Neural progenitor cell (in vitro differentiated cells): ENCODE results near the gene CNOT11. TPM values are rescaled to one million over a fixed set of nuclear protein-coding genes. Genes with fewer than 3 reads are reported as not detected.
A peak's percentile ranks its signal among the peaks of the same experiment; 100 is the strongest.

Experiments
- DNase-seq: peaks from one replicate; pipeline ENCODE4 v3.0.0-alpha.2; 2016; ENCODE audit warnings: low spot score
- H2AFZ ChIP-seq: fragments of 200-600 bp; sonication (generic); replicated peaks from 2 replicates; pipeline ENCODE4 v1.6.1; 2016; ENCODE audit warnings: antibody characterized with exemption
- H3F3A ChIP-seq: fragments of 200-600 bp; sonication (generic); 2 replicates; pipeline ENCODE4 v1.6.1; 2016; ENCODE audit warnings: antibody characterized with exemption, low read depth
- H3K27ac ChIP-seq: fragments of 200-600 bp; sonication (generic); 2 replicates; pipeline ENCODE4 v1.5.1; 2016; ENCODE audit warnings: mild to moderate bottlenecking
- H3K27me3 ChIP-seq: fragments of 200-600 bp; sonication (generic); 2 replicates; pipeline ENCODE4 v1.6.1; 2016; ENCODE audit warnings: mild to moderate bottlenecking, moderate library complexity
- H3K36me3 ChIP-seq: fragments of 200-600 bp; sonication (generic); 2 replicates; pipeline ENCODE4 v1.5.1; 2016
- H3K4me1 ChIP-seq: fragments of 200-600 bp; sonication (generic); 2 replicates; pipeline ENCODE4 v1.6.1; 2016; ENCODE audit warnings: mixed run types
- H3K4me2 ChIP-seq: fragments of 200-600 bp; sonication (generic); 2 replicates; pipeline ENCODE4 v1.6.1; 2016
- H3K4me3 ChIP-seq: fragments of 200-600 bp; sonication (generic); 2 replicates; pipeline ENCODE4 v1.5.1; 2016
- H3K79me2 ChIP-seq: fragments of 200-600 bp; sonication (generic); 2 replicates; pipeline ENCODE4 v1.6.1; 2016; ENCODE audit warnings: low read depth
- H3K9ac ChIP-seq: fragments of 200-600 bp; sonication (generic); 2 replicates; pipeline ENCODE4 v1.6.1; 2016
- H3K9me3 ChIP-seq: fragments of 200-600 bp; sonication (generic); 2 replicates; pipeline ENCODE4 v1.5.1; 2016; ENCODE audit warnings: low read depth
- H4K20me1 ChIP-seq: fragments of 200-600 bp; sonication (generic); 2 replicates; pipeline ENCODE4 v1.6.1; 2016; ENCODE audit warnings: low read depth
- H3K27ac Mint-ChIP-seq: 3 replicates; pipeline ENCODE4 v1.8.0; 2021; ENCODE audit warnings: mixed read lengths
- H3K27me3 Mint-ChIP-seq: 2 replicates; pipeline ENCODE4 v1.8.0; 2022; ENCODE audit warnings: low read depth, mild to moderate bottlenecking, inconsistent platforms, moderate library complexity, mixed read lengths; ENCODE audit not compliant: insufficient read depth
- H3K36me3 Mint-ChIP-seq: 3 replicates; pipeline ENCODE4 v1.8.0; 2021; ENCODE audit warnings: mixed read lengths
- H3K4me1 Mint-ChIP-seq: 3 replicates; pipeline ENCODE4 v1.8.0; 2021; ENCODE audit warnings: mixed read lengths
- H3K4me3 Mint-ChIP-seq: 3 replicates; pipeline ENCODE4 v1.8.0; 2021; ENCODE audit warnings: mild to moderate bottlenecking, moderate library complexity, mixed read lengths
- H3K9me3 Mint-ChIP-seq: 3 replicates; pipeline ENCODE4 v1.8.0; 2020; ENCODE audit warnings: mixed read lengths
- EZH2 ChIP-seq: fragments of 200-600 bp; sonication (generic); IDR thresholded peaks from 2 replicates; pipeline ENCODE4 v1.6.1; 2017; ENCODE audit warnings: antibody characterized with exemption, mild to moderate bottlenecking, moderate library complexity
- EZH2phosphoT487 ChIP-seq: fragments of 200-600 bp; sonication (generic); IDR thresholded peaks from 2 replicates; pipeline ENCODE4 v1.6.1; 2017; ENCODE audit warnings: antibody characterized with exemption
- total RNA-seq: library from RNA; depleted of rRNA; stranded (reverse); fragments of >200 nt; gene quantifications from 2 replicates; pipeline ENCODE4 v1.2.3, GENCODE V29; 2015; ENCODE audit warnings: low replicate concordance
- TF ChIP-seq, protein P1 (sequence below): fragments of 200-600 bp; sonication (generic); IDR thresholded peaks from 2 replicates; pipeline ENCODE4 v1.5.1; 2017; ENCODE audit warnings: antibody characterized with exemption, mild to moderate bottlenecking

The CNOT11 gene
- 38.0 and 39.0 TPM in 2 replicates for total RNA-seq

DNA sequence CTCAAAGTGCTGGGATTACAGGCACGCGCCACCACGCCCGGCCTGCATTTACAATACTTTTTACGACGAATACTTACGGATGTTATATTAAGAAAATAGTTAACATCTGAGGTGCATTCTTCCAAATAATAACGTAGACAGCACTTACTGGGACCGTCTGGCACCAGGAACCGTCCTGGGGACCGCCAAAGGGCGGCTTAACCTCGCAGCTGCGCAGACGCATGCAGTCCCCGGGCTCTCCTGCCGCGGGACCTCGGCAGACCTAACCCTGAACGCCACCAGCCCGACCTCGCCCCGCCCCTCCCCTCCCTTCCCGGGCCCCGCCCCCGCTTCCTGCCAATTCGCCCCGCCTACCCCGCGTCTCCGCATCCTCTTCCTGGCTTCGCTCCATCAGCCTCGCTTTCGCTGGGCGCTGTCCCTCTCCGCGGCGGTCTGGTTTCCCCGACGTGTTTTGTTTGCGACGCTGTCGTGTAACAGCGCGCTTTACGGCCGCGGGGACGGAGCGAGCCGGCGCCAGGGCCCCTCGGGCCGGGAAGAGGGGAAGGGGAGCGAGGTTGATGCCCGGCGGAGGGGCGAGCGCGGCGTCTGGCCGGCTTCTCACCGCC is at the start of gene CNOT11:
Gene CNOT11, plus strand, starts transcription at position 479 of the 605 bp plus-strand sequence. Its CDS starts 79 bp downstream, at position 558.
- peaks cover 13% of the 10 kb centered on the region for H3F3A ChIP-seq
- TF ChIP-seq EZH2phosphoT487 (no peak), EZH2 (no peak)
- TF ChIP-seq, protein P1, sequence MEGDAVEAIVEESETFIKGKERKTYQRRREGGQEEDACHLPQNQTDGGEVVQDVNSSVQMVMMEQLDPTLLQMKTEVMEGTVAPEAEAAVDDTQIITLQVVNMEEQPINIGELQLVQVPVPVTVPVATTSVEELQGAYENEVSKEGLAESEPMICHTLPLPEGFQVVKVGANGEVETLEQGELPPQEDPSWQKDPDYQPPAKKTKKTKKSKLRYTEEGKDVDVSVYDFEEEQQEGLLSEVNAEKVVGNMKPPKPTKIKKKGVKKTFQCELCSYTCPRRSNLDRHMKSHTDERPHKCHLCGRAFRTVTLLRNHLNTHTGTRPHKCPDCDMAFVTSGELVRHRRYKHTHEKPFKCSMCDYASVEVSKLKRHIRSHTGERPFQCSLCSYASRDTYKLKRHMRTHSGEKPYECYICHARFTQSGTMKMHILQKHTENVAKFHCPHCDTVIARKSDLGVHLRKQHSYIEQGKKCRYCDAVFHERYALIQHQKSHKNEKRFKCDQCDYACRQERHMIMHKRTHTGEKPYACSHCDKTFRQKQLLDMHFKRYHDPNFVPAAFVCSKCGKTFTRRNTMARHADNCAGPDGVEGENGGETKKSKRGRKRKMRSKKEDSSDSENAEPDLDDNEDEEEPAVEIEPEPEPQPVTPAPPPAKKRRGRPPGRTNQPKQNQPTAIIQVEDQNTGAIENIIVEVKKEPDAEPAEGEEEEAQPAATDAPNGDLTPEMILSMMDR, result no peak
- peaks cover 5% of the 10 kb centered on the region for H3K27me3 Mint-ChIP-seq
- peak within 1 kb of the TSS; percentile 94 for H2AFZ ChIP-seq
- H3K4me1 Mint-ChIP-seq, result peaks cover 25% of the 10 kb centered on the region
- peak within 1 kb of the TSS; percentile 82 for H3K27ac Mint-ChIP-seq
- DNase-seq, result peak; percentile 99
- H3K4me3 Mint-ChIP-seq, result peak within 1 kb of the TSS; percentile 97
- peaks cover 17% of the 10 kb centered on the region for H4K20me1 ChIP-seq
- H3K9ac ChIP-seq, result peak within 1 kb of the TSS; percentile 72
- peaks cover 9% of the 10 kb centered on the region for H3K36me3 Mint-ChIP-seq
- no peaks in the 10 kb centered on the region for H3K27me3 ChIP-seq
- H3K79me2 ChIP-seq, result peaks cover 37% of the 10 kb centered on the region
- peak within 1 kb of the TSS; percentile 62 for H3K27ac ChIP-seq
- H3K9me3 ChIP-seq, result no peaks in the 10 kb centered on the region
- peak within 1 kb of the TSS; percentile 98 for H3K4me2 ChIP-seq
- H3K9me3 Mint-ChIP-seq, result peaks cover 3% of the 10 kb centered on the region
- peak within 1 kb of the TSS; percentile 91 for H3K4me3 ChIP-seq
- H3K36me3 ChIP-seq, result no peaks in the 10 kb centered on the region
- peaks cover 17% of the 10 kb centered on the region for H3K4me1 ChIP-seq

DNA sequence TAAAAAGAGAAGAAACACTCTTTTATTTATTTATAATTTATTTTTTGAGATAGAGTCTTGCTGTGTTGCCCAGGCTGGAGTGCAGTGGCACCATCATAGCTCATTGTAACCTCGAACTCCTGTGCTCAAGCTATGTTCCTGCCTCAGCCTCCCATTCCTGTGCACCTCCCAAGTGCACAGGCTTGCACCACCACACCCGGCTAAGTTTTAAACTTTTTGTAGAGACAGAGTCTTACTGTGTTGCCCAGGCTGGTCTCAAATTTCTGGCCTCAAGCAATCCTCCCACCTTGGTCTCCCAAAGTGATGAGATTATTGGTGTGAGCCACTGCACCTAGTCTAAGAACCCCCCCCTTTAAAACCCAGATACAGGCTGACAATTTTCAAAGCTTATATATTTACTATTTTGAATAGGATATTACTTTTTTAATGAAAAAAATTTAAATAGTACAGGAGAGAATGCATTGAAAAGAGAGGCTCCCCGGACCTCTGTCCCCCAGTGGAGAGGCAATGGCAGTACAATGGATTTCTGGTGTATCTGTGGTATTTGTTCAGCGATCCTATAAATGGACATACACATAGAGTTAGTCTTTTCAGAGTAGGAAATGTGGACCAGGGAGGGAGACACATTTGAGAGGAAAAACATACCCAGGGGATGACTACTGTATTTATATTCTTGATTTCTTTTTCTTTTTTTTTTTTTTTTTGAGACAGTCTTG is 48.1 kb upstream of the CNOT11 start:
- H3K9ac ChIP-seq, result no peak overlapping the region
- no peaks in the 10 kb centered on the region for H3K79me2 ChIP-seq
- DNase-seq, result no peak
- no peaks in the 10 kb centered on the region for H3K4me1 ChIP-seq
- Mint-ChIP-seq H3K36me3 (no peaks in the 10 kb centered on the region), H3K9me3 (no peaks in the 10 kb centered on the region), H3K27ac (no peak overlapping the region), H3K27me3 (no peaks in the 10 kb centered on the region), H3K4me1 (no peaks in the 10 kb centered on the region), H3K4me3 (no peak overlapping the region)
- TF ChIP-seq EZH2 (no peak), EZH2phosphoT487 (no peak)
- TF ChIP-seq, protein P1, result no peak
- H2AFZ ChIP-seq, result no peak overlapping the region
- H4K20me1 ChIP-seq, result no peaks in the 10 kb centered on the region
- no peaks in the 10 kb centered on the region for H3F3A ChIP-seq
- H3K27me3 ChIP-seq, result no peaks in the 10 kb centered on the region
- no peak overlapping the region for H3K4me2 ChIP-seq
- no peak overlapping the region for H3K4me3 ChIP-seq
- H3K36me3 ChIP-seq, result no peaks in the 10 kb centered on the region
- no peak overlapping the region for H3K27ac ChIP-seq
- no peaks in the 10 kb centered on the region for H3K9me3 ChIP-seq

DNA sequence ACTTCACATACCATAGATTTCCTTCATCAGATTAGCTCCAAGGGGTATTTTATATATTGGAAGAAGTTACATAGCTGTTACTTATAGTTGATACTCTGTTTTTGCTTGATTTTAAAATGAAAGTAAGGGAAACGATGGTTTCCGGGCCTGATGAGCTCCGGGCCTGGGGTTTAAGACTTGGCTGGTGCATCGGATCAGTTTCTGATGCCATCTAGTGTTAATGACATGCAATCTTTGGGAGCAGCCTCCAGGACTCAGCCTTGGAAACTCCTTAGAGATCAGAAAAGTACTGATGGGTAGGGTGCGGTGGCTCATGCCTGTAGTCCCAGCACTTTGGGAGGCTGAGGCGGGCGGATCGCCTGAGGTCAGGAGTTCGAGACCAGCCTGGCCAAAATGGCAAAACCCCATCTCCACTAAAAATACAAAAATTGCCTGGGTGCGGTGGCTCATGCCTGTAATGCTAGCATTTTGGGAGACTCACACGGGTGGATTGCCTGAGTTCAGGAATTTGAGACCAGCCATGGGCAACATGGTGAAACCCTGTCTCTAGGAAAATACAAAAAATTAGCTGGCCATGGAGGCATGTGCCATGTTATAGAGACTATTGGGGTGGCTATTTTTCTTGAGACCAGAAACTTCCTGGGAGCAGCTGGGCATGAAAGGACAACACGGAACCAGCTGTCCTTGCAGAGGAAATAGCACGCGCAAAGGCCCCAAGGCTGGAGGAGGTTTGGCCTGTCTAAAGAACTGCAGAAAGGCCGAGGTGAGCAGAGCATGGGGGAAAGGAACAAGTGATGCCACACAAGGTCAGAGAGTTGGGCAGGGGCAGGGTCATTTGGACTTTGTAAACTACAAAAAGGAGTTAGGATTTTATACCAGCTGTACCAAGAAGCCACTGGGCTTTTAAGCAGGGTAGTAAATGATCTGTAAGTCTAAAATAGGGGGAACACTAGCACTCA is 46.9 kb upstream of the CNOT11 start:
- no peaks in the 10 kb centered on the region for H3K4me1 ChIP-seq
- no peak overlapping the region for H3K4me2 ChIP-seq
- H3K9ac ChIP-seq, result no peak overlapping the region
- H2AFZ ChIP-seq, result peak overlapping the region; percentile 73
- H3K36me3 ChIP-seq, result no peaks in the 10 kb centered on the region
- Mint-ChIP-seq H3K27me3 (no peaks in the 10 kb centered on the region), H3K4me3 (no peak overlapping the region), H3K4me1 (no peaks in the 10 kb centered on the region), H3K9me3 (peaks cover 7% of the 10 kb centered on the region), H3K27ac (no peak overlapping the region), H3K36me3 (no peaks in the 10 kb centered on the region)
- TF ChIP-seq EZH2phosphoT487, result no peak
- TF ChIP-seq, protein P1, result peak; percentile 63
- H3K27me3 ChIP-seq, result no peaks in the 10 kb centered on the region
- peak; percentile 70 for DNase-seq
- H3K9me3 ChIP-seq, result no peaks in the 10 kb centered on the region
- H4K20me1 ChIP-seq, result no peaks in the 10 kb centered on the region
- no peaks in the 10 kb centered on the region for H3K79me2 ChIP-seq
- H3K4me3 ChIP-seq, result no peak overlapping the region
- H3K27ac ChIP-seq, result no peak overlapping the region
- H3F3A ChIP-seq, result no peaks in the 10 kb centered on the region
